GM21786 (cell line): ENCODE results near the gene GCNT4.

Source experiments
- ATAC-seq: cut with Tn5 transposase; IDR thresholded peaks from one replicate; pipeline ENCODE4 v1.9.1; 2021; ENCODE audit not compliant: unreplicated experiment

Gene GCNT4

DNA sequence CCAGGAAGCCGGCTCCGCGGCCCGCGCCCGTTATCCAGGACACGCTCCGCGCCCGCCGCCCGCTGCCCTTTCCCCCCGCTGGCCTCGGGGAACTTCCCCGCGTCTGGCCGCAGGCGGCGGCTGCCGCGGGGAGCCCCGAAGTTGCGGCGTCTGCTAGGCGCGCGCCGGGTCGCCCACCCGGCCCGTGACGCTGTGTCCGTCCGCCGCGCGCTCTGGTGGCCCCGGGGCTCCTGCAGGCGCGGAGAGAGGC, 621 bp upstream of the GCNT4 start:
- ATAC-seq, result no peak

DNA sequence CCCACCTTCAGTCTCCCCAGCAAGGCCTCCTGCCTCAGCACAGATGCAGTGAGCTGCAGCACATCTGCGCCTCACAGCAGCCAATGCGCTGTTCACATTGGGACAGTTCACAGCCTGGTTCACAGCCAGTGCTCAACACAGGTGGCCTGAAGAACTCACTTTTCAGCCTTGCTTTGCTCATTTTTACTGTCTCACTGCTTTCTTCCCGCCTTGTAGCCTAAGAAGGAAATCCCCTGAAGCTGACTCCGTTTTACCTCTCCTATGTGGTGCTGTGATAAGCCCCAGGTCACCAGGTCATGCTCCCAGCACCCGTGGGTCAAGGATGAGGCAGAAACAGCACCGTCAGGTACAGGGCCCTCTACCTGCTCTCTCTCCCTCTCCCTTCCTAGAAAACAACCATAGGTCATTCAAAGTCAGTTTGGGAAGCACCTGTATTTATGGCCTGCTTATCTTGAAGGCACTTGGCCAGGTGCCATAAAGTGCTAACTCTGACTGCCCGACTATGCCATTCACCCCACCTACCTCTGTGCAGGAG, 1.1 kb downstream of the GCNT4 start:
- ATAC-seq, result no peak

DNA sequence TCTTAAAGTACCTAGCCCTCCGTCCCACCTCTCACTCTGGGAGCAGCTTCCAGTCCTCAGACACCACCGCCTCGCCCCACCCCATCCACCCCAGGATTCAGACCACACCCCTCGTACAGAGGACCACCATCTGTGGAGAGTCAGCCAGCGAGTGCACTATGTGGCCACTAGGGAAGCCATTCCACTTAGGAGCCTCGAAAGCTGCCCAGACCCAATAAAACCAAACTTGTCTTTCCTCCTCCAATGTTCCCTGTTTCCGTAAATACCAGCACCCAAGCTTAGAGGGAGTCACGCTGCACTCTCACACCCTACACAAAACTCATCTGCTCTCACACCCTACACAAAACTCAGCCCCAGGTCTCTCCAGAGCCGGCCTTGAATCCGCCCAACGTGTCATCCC, 1.9 kb downstream of the GCNT4 start:
- no peak for ATAC-seq

DNA sequence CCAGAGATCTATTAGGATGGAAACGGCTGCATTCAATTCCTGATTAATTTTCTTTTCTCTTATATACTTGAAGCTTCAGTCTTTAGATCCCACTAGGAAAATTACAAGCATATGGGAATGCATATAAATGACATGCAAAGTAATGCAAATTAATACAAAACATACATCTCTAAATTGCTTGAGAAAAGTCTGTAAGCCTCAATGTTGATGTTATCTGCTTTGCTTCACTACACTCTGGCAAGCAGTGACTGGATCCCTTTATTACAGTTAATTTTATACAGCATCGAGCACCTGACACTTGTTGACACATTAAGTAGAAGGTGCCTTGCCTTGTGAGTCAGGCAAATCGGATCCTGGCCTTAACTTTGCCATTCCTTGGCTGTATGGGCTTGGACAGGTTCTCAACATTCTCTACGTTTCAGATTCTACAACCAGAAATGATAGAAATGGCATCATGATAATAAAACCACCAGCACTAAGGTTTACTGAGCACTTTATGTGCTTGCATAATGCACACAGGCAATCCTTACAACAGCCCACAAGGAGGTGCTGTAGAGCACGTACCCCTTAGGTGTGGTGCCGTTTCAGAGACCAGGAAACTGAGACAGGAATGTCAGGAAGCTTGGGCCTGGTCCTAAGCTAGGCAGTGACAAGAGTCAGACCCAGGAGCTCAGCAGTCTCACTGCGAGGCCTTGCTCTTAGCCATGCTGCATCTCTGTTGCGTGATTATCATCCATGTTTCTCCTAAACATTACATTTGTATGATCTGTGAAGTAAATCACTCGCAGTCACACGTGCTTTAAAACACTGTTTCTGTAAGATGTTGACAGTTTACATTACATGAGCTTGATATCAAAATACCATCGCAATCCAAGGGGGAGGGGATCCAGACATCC, 2.7 kb downstream of the GCNT4 start:
- no peak for ATAC-seq

DNA sequence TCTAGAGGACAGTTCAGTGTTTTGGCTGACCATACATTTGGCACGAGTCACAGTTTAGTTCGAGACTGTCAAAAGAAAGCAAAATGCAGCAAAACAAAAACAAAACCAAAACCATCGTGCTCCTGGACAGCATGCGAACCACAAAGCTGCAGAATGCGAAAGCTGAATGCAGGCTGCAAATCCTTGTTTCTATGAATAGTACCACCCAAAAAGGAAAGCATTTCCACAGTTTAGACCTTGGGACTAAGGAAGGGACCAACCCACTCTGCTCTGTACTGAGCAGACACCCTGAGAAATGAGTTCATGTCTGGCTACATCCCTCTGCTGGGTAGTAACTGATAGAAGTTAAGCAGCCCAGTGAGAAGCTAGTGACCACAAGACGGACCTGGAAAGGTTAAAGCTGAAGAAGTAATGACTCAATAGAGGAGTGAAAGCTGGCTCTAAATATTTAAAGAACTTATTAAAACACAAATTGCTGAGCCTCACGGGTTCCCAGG, 3.9 kb downstream of the GCNT4 start:
- ATAC-seq, result peak; percentile 42

DNA sequence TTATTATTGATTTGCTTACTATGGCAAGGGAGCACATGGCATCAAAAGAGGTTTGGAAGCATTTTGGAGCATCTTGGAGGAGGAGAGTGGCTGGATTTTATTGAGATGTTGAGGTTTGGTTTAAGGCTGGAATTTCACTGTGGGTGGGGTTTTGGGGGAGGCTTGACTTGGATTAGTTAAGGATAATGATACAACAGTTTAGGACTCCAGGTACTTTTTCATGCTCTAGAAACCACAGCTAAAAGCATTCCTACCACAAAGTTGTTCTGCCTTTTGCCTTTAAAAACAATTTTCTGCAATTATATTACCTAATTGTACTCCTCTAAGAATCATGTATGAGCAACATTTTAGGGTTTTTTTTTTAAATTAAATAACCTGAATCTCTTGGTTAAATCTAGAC, 5.0 kb downstream of the GCNT4 start:
- no peak for ATAC-seq

DNA sequence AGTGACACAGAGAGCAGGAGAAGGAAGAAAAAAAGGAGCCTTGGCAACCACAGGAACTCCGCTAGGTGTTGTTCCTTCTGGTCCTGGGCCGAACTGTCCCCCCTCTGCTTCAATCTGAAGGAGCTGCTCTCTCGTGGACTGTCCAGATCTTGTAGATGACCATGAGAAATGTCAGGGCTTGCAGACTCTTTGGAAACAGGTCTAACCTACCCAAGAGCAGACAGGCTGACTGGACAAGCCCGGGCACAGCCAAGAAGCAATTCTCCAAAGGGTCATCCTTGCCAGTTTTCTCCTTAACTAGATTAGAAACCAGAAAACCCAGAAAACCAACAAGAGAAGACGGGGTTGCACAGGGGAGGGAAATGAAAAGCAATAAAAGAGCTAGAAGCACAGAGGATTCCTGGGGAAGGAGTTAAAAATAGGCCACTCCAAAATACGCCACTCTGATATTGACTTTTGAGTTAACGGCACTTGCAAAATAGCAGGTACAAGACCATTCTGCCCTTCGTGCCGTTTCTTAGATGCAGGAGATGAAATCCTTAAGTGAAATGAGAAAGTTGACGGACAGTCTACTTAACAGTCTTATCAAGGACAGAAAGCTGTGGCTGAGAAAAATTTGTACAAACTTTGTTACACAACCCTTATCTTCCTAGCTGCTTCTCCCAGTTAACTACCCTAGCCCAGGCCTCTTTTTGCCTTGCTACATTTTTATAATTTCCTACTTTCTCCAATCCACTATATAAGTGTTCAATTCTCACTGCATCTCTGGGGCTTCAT, 5.8 kb downstream of the GCNT4 start:
- no peak for ATAC-seq

DNA sequence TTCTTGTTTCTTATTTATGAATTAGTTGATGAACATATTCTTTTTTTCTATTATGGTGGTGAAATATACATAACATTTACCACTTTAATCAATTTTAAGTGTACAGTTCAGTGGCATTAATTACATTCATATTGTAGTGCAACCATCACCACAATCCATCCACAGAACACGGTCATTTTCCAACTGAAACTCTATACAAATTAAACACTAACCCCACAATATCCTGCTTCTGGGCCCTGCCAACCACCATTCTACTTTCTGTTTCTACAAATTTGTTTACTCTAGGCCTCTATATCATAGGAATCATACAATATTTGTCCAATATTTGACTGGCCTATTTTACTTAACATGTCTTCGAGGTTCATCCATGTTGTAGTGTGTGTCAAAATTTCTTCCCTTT, 7.3 kb downstream of the GCNT4 start:
- no peak for ATAC-seq

DNA sequence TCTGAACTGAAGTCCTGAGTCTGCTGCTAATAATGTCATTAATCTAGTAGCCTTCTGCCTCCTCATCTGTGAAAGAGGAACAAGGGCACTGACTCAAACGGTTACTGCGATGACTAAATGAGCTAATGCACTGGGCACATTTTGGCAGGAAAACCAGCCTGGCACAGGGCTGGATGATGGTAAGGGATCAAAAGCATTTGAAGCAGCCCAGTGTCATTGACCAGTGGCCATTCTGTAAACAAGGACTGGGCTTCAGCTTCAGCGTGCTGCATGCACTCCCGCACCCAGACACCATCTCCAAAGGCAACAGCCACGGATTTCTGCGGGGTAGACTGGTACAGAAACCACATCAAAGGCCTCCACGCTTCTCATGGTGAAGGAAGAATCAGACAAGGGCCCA, 8.0 kb downstream of the GCNT4 start:
- no peak for ATAC-seq

DNA sequence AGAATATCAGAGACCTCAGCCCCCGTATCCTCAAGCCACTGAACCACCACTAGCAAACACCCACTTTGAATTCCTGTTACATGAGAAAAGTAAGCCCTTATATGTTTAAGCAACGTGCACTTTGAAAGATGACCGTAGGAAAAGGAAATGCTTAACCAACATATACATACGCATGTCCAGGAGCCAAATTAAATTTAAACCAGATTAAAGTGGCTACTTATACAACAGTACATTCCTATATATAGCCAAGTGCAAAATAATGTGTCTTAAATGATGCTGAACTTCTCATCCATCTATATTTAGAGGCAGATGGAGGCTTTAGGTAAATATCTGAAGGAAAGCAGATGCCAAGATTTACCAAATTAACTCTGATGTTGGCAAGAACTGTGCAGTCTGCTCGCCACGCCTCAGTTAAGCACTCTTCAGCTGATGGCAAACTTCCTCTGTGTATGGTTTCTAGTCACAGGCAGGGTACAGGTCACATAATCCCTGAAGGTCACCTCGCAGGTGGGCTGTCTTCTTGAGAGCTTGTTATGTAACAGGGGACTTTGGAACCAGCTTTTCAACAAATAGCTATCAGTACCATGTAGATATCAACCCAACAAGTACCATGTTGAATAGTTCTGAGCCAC, 8.6 kb downstream of the GCNT4 start:
- ATAC-seq, result no peak

DNA sequence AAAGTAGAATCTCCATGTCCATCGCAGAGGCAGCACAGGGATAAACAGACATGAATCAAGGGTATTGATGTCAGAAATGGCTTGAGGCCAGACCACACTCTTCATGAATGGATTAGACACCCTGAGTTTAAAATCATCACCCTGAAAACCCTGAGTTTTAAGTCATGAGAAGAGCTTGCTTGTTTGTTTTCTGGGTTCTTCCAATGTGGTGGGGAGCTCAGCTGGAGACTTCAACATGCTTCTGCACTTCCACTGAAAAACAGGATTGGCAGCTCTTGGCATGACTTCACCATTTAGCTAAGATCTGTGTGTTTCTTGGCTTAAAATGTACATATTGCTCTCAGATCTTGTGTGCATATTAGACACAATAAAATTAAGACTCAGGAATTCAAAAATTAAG, 9.8 kb downstream of the GCNT4 start:
- ATAC-seq, result no peak

DNA sequence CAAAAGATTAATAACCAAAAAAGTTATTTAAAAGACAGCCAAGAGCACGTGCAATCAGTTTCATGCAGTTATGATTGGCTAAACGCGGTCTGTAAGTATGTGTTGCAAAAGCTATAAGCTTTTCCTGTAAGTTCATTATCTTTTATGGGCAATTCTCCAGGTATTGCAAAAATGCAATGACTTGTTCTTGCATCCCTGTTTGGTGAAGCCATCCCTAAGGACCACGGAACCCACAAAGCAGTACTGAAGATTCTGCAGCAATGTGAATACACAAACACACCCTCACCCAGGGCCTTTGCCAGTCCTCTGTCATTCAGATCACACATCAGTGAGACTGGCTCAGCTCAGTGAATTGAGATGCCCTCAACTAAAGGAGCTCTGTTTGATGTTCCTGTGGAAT, 11.4 kb downstream of the GCNT4 start:
- no peak for ATAC-seq

DNA sequence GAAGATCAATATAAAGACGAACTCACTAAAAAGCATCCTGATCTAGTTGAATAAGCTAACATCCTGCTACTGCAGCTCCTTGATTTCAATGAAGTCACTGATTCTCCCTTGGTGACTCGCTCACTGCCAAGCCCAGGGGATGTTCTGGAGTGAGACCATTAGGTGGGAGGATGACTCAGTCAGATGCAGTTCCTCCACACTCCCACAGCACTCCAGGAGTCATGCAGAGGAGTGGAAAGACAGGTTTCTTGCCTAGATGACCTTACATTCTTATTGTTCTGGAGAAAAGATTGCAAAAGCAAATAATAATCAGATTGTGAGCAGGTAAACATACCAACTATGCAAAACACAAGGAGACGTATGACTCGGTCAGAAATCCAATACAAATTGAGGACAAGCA, 15.3 kb downstream of the GCNT4 start:
- ATAC-seq, result no peak

DNA sequence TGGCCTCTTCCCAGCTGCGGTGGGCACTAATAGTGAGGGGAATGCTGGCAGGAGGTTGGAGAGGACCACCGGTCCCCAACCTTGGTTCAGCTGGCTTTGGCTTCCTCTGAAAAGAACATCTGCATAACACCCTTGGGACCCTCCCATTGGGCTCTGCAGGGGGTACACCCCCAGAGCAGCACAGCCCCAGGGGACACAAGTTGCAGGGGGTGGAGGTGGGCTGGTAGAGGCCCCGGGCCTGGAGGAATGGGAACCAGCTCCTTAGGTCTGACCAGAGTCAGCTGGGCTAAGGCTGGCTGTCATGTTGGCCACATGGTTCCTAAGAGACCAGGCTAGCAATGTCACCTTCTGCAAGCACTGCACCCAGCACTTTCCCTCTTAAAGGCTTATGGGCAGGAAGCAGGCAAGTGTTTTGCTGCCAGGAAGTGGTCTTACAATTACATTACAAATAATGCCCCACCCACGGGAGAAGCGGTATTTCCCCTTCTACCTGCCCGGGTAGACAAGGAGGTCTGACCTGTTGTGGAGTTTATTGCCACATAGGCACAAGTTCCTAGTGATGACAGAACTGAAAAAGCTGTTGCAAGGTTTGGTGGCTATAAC, 18.1 kb downstream of the GCNT4 start:
- no peak for ATAC-seq

DNA sequence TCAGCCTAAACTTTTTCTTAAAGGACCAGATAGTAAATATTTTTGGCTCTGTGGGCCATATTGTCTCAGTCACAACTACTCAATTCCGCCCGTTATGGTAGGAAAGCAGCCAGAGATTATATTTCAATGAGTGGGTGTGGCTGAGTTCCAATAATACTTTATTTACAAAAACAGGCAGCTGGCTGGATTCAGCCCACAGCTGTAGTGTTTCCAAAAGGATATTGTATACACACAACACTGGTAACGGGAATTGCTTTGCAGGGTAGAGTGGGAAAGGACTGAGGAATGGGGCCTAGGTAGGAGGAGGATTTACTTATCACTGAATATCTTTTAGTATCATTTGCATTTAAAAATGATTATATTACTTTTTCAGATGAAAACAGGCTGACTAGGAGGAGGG, 21.0 kb downstream of the GCNT4 start:
- no peak for ATAC-seq

DNA sequence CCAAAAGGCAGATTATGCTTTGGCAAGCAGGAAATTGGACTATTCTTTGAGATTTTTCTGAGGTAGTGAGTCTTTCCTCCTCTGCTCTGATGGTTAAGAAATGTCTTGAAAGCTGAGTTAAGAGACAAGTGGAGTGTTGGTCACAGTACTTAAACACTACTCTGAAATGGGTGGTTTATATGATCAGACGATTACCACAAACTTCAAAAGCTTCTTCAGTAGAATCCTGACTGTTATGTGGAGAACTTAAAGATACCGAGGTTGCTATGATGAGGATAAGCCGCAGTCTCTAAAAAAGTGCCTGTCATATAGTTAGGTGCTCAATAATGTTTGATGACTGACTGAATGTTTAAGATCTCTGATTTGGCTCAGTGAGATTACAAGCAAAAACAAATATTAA, 24.3 kb downstream of the GCNT4 start:
- no peak for ATAC-seq

DNA sequence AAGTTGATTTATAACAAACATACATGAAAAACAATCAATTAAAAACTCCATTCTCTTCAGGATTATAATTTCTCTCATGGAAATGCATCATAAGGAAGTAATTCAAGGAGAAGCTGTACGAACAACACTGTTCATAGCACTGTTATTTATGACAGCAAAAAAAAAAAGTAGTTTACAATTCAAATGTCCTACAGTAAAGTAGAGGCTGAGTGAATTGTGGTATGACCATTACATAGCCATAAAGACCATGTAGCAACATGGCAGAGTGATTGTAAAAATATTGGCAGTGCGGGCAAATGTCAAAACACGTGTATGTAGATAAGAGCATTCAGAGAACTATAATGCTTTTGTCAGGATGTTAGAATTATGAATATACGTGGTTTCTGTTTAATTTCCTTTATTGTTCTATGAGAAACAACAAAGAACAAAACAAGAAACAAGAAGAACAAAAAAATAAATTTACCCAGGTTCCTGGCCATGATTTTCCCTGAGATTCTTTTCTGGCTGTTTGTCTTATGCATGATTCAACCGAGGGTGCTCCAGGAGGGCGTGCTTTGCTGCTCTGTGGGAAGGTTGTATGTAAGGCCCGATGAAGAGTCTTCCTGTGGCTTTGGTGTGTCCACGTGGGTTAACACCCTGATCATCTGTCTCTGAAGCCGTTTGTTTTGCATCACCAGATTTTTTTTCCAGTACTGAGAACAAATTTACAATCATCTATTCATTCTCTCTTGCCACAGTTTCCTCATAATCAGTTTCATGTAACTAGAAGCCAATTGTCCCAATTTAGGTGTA, 28.8 kb downstream of the GCNT4 start:
- no peak for ATAC-seq

DNA sequence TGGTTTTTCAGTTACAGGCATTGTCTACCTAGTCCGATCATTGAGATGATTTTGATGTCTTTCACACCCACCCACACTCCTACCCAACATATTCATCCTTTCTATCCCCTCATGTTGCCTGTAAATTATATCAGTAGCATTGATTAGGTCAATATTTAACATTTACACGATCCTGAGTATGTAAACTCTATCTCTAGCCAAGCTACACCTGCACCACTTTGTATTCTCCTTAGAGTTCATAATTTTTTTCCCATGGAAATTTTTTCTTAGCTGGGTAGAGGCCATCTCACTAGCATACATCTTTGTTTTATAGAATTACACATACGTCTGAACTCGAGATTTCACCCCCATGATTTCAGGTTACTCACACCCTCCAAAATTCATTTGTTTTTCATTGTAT, 30.6 kb downstream of the GCNT4 start:
- no peak for ATAC-seq

DNA sequence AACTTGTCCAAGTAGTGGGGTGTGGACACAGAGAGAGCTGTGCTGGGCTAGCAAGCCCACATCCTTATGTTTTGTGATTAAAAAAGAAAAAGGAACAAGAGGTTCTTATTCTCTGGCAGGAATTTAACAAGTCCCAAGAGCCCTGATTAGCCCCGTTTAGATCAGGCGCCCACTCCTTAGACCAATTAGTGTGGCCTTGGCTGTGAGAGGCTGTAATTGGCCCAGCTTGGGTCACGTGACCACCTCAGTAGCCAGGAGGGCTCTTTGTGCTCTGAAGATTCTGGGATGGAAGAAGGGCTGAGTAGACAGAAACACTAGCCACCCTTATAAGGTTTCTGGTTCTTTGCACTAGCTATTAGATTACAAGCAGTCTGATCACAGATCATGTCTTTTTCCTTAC, 31.1 kb downstream of the GCNT4 start:
- ATAC-seq, result no peak

DNA sequence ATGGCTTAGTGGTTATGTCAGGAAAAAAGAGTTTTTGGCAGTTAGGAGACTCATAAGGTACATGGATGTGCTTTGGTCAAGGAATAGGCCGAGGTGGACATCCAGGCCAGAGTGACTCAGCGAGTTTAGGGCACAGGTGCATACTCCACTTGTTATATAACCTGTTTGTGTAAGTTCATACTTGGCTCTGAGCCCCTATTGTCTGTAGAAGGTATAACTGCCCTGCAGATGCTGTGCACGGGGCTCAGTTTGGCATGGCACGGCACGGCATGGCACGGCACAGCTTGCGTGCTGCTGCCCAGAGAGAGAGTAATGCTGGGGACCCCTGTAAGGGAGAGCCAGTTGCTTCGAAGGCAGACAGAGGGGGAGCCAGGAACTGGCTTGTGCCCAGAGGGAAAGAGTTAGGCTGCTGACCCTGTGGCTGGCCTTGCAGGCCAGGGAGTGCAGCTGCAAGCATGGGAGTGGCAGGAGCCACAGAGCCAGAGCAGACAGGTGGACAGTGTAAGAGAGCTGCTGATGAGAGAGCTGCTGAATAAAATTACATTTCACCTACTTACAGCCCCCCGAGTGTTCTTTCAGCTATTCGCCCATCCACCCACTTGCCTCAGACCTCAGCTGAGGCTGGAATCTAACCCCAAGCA, 32.2 kb downstream of the GCNT4 start:
- no peak for ATAC-seq
